PFSK-1 (cell line): ENCODE results near the gene HNRNPA3.

Experiments
- FOXP2 ChIP-seq: optimal IDR thresholded peaks from 2 replicates; pipeline ENCODE3; 2011; ENCODE audit warnings: borderline replicate concordance, control low read depth, inconsistent platforms; ENCODE audit not compliant: insufficient read depth; ENCODE audit errors: extremely low read length, extremely low read depth
- POLR2AphosphoS5 ChIP-seq: IDR thresholded peaks from 2 replicates; pipeline ENCODE4 v1.6.1; 2012; ENCODE audit warnings: low read depth, mild to moderate bottlenecking, control low read depth, low read length, moderate library complexity
- SIN3A ChIP-seq: IDR thresholded peaks from 2 replicates; pipeline ENCODE4 v1.6.1; 2012; ENCODE audit warnings: mild to moderate bottlenecking, low read length, moderate library complexity, borderline replicate concordance; ENCODE audit not compliant: insufficient read depth
- TAF1 ChIP-seq: IDR thresholded peaks from 2 replicates; pipeline ENCODE4 v1.6.1; 2012; ENCODE audit warnings: low read length, control low read depth, borderline replicate concordance; ENCODE audit not compliant: insufficient read depth
- TF ChIP-seq, protein P1 (sequence below), 2 experiments: IDR thresholded peaks; 2 replicates each; pipeline versions ENCODE4 v1.6.1 to v1.8.0; 2011 to 2012; ENCODE audit warnings: low read depth in 2 of 2, low read length in 2 of 2, control low read depth in 1 of 2, inconsistent platforms in 1 of 2, mild to moderate bottlenecking in 1 of 2, moderate library complexity in 1 of 2; ENCODE audit not compliant: insufficient read depth in 1 of 2

HNRNPA3 gene

DNA sequence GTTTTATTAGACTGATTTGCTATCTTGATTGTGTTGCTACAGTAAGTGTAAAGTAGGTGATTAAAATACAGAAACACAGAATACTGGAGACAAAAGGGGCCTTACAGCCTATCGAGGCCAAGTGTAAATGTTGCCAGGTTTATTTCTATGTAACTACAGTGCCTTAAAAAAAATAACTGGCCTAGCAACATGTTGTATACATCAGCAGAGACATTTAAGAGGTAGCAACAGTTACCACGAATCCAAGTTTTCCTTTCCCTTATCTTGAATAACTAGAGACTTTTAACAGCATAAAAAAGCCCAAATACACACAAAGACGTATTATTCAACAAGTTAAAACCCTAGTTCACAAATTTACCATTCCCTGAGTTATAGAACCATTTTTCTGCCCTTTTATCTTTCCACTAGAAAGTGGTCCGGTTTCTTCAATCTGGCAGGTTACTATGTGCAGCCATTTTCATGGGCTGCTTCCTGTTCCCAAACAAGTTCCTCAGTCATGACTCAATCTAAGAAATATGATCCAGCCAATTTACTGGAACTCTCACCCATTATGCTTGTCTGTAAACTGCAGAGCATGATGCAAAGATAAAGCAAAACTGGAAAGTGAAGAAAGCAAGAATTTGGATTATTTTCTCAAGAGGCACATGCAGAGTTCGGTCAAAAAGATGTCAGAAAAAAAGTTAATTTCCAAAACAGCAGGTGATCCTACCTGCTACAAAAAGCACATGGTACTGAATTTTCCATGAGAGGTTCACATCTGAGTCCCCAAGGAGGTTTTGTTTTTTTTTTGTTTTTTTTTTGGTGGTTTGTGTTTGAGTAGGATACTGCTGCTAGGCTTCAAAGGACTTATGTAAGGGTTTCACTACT lies 29.8 kb downstream of the HNRNPA3 start:
- TF ChIP-seq FOXP2: no peak
- TF ChIP-seq POLR2AphosphoS5: no peak
- 0 out of 2 replicates have a peak, but pooled peaks have one; percentile 66 for TF ChIP-seq SIN3A
- TF ChIP-seq, protein P1, sequence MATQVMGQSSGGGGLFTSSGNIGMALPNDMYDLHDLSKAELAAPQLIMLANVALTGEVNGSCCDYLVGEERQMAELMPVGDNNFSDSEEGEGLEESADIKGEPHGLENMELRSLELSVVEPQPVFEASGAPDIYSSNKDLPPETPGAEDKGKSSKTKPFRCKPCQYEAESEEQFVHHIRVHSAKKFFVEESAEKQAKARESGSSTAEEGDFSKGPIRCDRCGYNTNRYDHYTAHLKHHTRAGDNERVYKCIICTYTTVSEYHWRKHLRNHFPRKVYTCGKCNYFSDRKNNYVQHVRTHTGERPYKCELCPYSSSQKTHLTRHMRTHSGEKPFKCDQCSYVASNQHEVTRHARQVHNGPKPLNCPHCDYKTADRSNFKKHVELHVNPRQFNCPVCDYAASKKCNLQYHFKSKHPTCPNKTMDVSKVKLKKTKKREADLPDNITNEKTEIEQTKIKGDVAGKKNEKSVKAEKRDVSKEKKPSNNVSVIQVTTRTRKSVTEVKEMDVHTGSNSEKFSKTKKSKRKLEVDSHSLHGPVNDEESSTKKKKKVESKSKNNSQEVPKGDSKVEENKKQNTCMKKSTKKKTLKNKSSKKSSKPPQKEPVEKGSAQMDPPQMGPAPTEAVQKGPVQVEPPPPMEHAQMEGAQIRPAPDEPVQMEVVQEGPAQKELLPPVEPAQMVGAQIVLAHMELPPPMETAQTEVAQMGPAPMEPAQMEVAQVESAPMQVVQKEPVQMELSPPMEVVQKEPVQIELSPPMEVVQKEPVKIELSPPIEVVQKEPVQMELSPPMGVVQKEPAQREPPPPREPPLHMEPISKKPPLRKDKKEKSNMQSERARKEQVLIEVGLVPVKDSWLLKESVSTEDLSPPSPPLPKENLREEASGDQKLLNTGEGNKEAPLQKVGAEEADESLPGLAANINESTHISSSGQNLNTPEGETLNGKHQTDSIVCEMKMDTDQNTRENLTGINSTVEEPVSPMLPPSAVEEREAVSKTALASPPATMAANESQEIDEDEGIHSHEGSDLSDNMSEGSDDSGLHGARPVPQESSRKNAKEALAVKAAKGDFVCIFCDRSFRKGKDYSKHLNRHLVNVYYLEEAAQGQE (IDR thresholded peaks at IDR 0.05; ENCODE audit: insufficient read depth in 1 of 2, low read depth in 2 of 2, low read length in 2 of 2): 0 out of 4 replicates have a peak, but pooled peaks of 1 of the 2 experiments have one; percentile 49
- no peak for TF ChIP-seq TAF1

- TF ChIP-seq, protein P1 (IDR thresholded peaks at IDR 0.05; ENCODE audit: insufficient read depth in 1 of 2, low read depth in 2 of 2, low read length in 2 of 2): no peak
- no peak for TF ChIP-seq SIN3A
- TF ChIP-seq TAF1: no peak
- TF ChIP-seq POLR2AphosphoS5: no peak
- no peak for TF ChIP-seq FOXP2
Measured at GRCh38 chr2:177243073-177243472, 30.5 kb downstream of the HNRNPA3 start.

DNA sequence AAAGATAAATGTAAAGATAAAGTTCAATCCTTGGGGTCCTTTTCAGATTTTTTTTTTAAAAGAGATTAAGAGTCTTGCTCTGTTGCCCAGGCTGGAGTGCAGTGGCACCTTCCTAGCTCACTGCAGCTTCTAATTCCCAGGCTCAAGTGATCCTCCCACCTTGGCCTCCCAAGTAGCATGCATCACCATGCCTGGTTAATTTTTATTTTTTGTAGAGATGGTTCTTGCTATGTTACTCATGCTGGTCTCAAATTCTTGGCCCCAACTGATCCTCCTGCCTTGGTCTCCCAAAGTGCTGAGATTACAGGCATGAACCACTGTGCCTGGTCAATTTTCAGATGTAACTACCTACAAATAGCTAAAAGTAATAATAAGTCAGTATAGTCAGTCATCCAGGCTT lies 30.9 kb downstream of the HNRNPA3 start:
- TF ChIP-seq POLR2AphosphoS5 (no peak), FOXP2 (no peak), SIN3A (no peak), TAF1 (no peak)
- TF ChIP-seq, protein P1 (IDR thresholded peaks at IDR 0.05; ENCODE audit: insufficient read depth in 1 of 2, low read depth in 2 of 2, low read length in 2 of 2): no peak

GRCh38 chr2:177244244-177244771 lies 31.7 kb downstream of the HNRNPA3 start:
- no peak for TF ChIP-seq SIN3A
- no peak for TF ChIP-seq POLR2AphosphoS5
- TF ChIP-seq TAF1: no peak
- TF ChIP-seq, protein P1 (IDR thresholded peaks at IDR 0.05; ENCODE audit: insufficient read depth in 1 of 2, low read depth in 2 of 2, low read length in 2 of 2): no peak
- no peak for TF ChIP-seq FOXP2

DNA sequence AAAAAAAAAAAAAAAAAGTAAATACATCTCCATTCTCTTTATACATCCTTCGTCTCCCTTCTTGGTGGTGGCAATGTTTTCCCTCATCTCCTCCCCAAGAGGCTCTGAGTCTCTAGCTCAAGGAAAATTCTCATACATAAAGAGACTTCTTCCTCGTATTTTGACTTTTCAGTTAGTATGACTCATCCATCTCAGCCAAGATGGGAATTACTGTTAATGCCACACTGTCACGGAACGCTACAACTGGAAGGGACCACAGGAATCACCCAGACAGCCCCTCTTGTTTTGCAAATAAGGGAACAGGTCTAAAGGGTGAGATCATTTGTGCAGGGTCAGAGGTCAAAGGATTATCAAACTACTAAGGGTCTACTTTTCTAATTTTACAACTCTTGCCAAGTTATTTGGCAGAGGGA lies 32.4 kb downstream of the HNRNPA3 start:
- no peak for TF ChIP-seq TAF1
- no peak for TF ChIP-seq POLR2AphosphoS5
- TF ChIP-seq, protein P1 (IDR thresholded peaks at IDR 0.05; ENCODE audit: insufficient read depth in 1 of 2, low read depth in 2 of 2, low read length in 2 of 2): no peak
- TF ChIP-seq SIN3A: no peak
- no peak for TF ChIP-seq FOXP2
